Immature natural killer cell (primary cell): ENCODE results near the gene SYNE3. TPM values are rescaled to one million over a fixed set of nuclear protein-coding genes. Genes with fewer than 3 reads are reported as not detected.
A peak's percentile ranks its signal among the peaks of the same experiment; 100 is the strongest.

ENCODE experiments used
- DNase-seq, 3 donors: peaks; one replicate each; pipeline ENCODE4 v3.0.0; 2022; ENCODE audit warnings: mixed read lengths in 1 of 3
- H3K27ac Mint-ChIP-seq, 6 donors: one replicate each; pipeline ENCODE4 v1.8.0; 2020; ENCODE audit warnings: mixed read lengths in 6 of 6, mild to moderate bottlenecking in 5 of 6, inconsistent platforms in 4 of 6, moderate library complexity in 3 of 6
- H3K27me3 Mint-ChIP-seq, 3 donors: one replicate each; pipeline ENCODE4 v1.8.0; 2020 to 2021; ENCODE audit warnings: low read depth in 3 of 3, mild to moderate bottlenecking in 3 of 3, mixed read lengths in 3 of 3, moderate library complexity in 3 of 3, inconsistent platforms in 1 of 3
- H3K36me3 Mint-ChIP-seq, 3 donors: one replicate each; pipeline ENCODE4 v1.8.0; 2020; ENCODE audit warnings: mixed read lengths in 3 of 3, inconsistent platforms in 2 of 3, mild to moderate bottlenecking in 2 of 3
- H3K4me1 Mint-ChIP-seq, 2 donors: one replicate each; pipeline ENCODE4 v1.8.0; 2020; ENCODE audit warnings: inconsistent platforms in 2 of 2, mild to moderate bottlenecking in 2 of 2, mixed read lengths in 2 of 2, moderate library complexity in 1 of 2
- H3K4me3 Mint-ChIP-seq, 5 donors: one replicate each; pipeline ENCODE4 v1.8.0; 2020; ENCODE audit warnings: mild to moderate bottlenecking in 5 of 5, mixed read lengths in 5 of 5, inconsistent platforms in 3 of 5, moderate library complexity in 3 of 5
- H3K9me3 Mint-ChIP-seq, 6 donors: one replicate each; pipeline ENCODE4 v1.8.0; 2020; ENCODE audit warnings: mild to moderate bottlenecking in 6 of 6, mixed read lengths in 6 of 6, inconsistent platforms in 4 of 6, moderate library complexity in 3 of 6
- polyA plus RNA-seq, 3 donors: library from polyadenylated mRNA; unstranded; fragments of 300-500 nt; fragmentation: Illumina TruSeq; gene quantifications; one replicate each; pipeline ENCODE4 v1.2.3, GENCODE V29; 2021

The SYNE3 gene
- polyA plus RNA-seq, 3 donors from 2014 or later, result 1.0 to 1.4 TPM; not detected in 1

- Mint-ChIP-seq H3K4me1 (peaks cover 1 to 9% of the 10 kb centered on the region in 2 donors), H3K4me3 (no peak overlapping the region), H3K9me3 (peaks cover 0 to 1% (median 0%) of the 10 kb centered on the region in 6 donors), H3K36me3 (peaks cover 16 to 24% (median 23%) of the 10 kb centered on the region in 3 donors), H3K27ac (peak overlapping the region in 2 of 6 donors; percentile 63 to 71), H3K27me3 (peaks cover 0 to 2% (median 0%) of the 10 kb centered on the region in 3 donors)
- DNase-seq, result no peak
Measured at GRCh38 chr14:95471476-95471875, 45.0 kb downstream of the SYNE3 start.

- Mint-ChIP-seq H3K4me3 (no peak overlapping the region), H3K27ac (no peak overlapping the region)
Measured at GRCh38 chr14:95471016-95471415, 45.4 kb downstream of the SYNE3 start.

GRCh38 chr14:95469134-95469481 is 47.3 kb downstream of the SYNE3 start:
- no peak for DNase-seq
- Mint-ChIP-seq H3K36me3 (peaks cover 20 to 27% (median 26%) of the 10 kb centered on the region in 3 donors), H3K4me3 (no peak overlapping the region), H3K27ac (no peak overlapping the region), H3K9me3 (peaks cover 0 to 1% (median 0%) of the 10 kb centered on the region in 6 donors), H3K4me1 (peaks cover 0 to 5% of the 10 kb centered on the region in 2 donors), H3K27me3 (peaks cover 0 to 2% (median 0%) of the 10 kb centered on the region in 3 donors)

More at GRCh38 chr14:95471016-95471415, 45.4 kb downstream of the SYNE3 start:
- Mint-ChIP-seq H3K27me3 (peaks cover 0 to 2% (median 0%) of the 10 kb centered on the region in 3 donors), H3K36me3 (peaks cover 16 to 24% (median 23%) of the 10 kb centered on the region in 3 donors), H3K4me1 (peaks cover 1 to 9% of the 10 kb centered on the region in 2 donors), H3K9me3 (peaks cover 0 to 1% (median 0%) of the 10 kb centered on the region in 6 donors)
- no peak for DNase-seq

DNA sequence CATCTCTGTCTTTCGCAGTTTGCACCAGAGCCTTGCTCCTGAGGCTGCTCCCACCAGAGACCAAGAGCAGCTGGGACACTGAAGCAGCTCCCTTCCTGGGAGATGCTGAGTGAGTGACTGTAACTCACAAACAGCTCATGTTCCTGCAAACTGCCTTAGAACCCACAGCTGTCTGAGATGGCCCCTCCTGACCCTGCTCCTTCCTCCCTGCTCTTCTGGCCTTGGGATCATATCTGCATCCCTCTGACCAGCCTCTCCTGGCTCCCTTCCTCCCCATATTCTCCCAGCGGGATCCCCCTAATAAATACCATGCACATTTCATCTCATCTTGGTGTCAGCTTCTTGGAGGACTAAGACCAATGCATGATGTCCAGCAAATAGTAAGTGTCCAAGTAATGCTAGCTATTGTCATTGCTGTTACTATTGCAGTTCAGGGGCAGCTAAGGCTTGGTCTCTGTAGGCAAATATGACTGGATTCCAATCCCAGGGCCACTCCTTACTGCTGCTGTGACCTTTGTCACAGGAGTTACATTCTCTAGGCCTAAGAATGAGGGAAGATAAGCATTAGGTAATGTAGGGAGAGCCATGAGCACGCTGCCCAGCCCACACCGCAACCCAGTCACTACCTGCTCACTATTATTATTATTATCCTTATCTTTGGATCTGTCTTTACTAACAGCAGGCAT is 47.9 kb downstream of the SYNE3 start:
- Mint-ChIP-seq H3K36me3 (peaks cover 16 to 24% (median 22%) of the 10 kb centered on the region in 3 donors), H3K4me1 (peaks cover 2 to 4% of the 10 kb centered on the region in 2 donors), H3K27me3 (peaks cover 0 to 2% (median 0%) of the 10 kb centered on the region in 3 donors), H3K9me3 (no peaks in the 10 kb centered on the region), H3K27ac (peak overlapping the region in 1 of 6 donors; percentile 46), H3K4me3 (no peak overlapping the region)
- DNase-seq, result no peak

- Mint-ChIP-seq H3K36me3 (peaks cover 11 to 21% (median 17%) of the 10 kb centered on the region in 3 donors), H3K27ac (no peak overlapping the region), H3K4me1 (peaks cover 8 to 14% of the 10 kb centered on the region in 2 donors), H3K4me3 (no peak overlapping the region), H3K9me3 (no peaks in the 10 kb centered on the region), H3K27me3 (no peaks in the 10 kb centered on the region)
- DNase-seq, result no peak
Measured at GRCh38 chr14:95467657-95468056, 48.8 kb downstream of the SYNE3 start.

DNA sequence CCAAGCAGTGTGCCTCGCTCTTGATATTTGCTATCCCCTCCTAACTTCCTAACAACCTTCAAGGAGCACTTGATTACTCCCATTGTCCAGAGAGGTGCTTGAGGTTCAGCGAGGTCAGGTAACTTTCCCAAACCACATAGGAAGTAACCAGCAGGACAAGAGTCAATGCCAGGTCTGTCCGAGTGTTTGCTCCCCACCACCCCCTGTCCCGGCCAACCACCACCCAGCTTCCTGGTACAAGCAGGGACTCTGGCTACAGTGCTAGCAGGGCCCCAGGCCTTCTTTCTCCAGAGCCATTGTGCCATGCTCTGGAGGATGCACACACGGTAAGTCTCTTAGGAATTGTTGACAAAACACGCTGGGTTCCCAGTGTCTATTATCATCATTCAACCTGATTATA is 49.2 kb downstream of the SYNE3 start:
- Mint-ChIP-seq H3K36me3 (peaks cover 11 to 21% (median 17%) of the 10 kb centered on the region in 3 donors), H3K4me3 (no peak overlapping the region), H3K27ac (no peak overlapping the region), H3K4me1 (peaks cover 8 to 14% of the 10 kb centered on the region in 2 donors), H3K27me3 (no peaks in the 10 kb centered on the region), H3K9me3 (no peaks in the 10 kb centered on the region)
- no peak for DNase-seq

Other genes with a start within 250 kb of the SYNE3 start
- under 1 TPM in 2 of 3 donors, not detected in 1; 0.09 to 0.39 TPM for gene CLMN, start 196.7 kb downstream of the SYNE3 start, polyA plus RNA-seq
- gene GLRX5, start 18.4 kb upstream of the SYNE3 start, polyA plus RNA-seq, result 10 to 100 TPM; 54.5 to 87.1 (median 81.7) TPM
- gene TCL1B, start 169.8 kb upstream of the SYNE3 start, polyA plus RNA-seq, result not detected
- gene TCL1A, start 197.5 kb upstream of the SYNE3 start, polyA plus RNA-seq, result 1 to 10 TPM; 1.2 to 3.2 (median 1.6) TPM